Pancreas (tissue), 10 donors: ENCODE data around the gene FAM241A. TPM values are rescaled to one million over a fixed set of nuclear protein-coding genes. Genes with fewer than 3 reads are reported as not detected.
A peak's percentile ranks its signal among the peaks of the same experiment; 100 is the strongest.

Experiments
- ATAC-seq, 4 donors: fragments of 200-7000 bp; cut with Tn5 transposase; one replicate each; pipeline versions ENCODE4 v1.8.0 to v1.9.1; 2020; ENCODE audit warnings: mild to moderate bottlenecking in 4 of 4, moderate library complexity in 4 of 4
- DNase-seq, 6 donors: peaks; one replicate each; pipeline ENCODE4 v3.0.0-alpha.2; 2020
- FAIRE-seq: peaks from 2 replicates; lab custom pipeline; 2012; peaks lifted over from hg19 to GRCh38; lab: Jason Lieb, UNC
- H3K27ac ChIP-seq, 4 donors: fragments of 200-600 bp; sonication (generic); 1 replicate in 3 of 4; 2 replicates in 1 of 4; pipeline versions ENCODE4 v1.5.0 to v1.8.0; 2020
- H3K27me3 ChIP-seq, 4 donors: fragments of 200-600 bp; one replicate each; pipeline ENCODE4 v1.8.0; 2021
- H3K36me3 ChIP-seq, 3 donors: fragments of 200-600 bp; sonication (generic) in 1 of 3; one replicate each; pipeline versions ENCODE4 v1.5.0 to v1.8.0; 2020 to 2021
- H3K4me1 ChIP-seq, 3 donors: fragments of 200-600 bp; one replicate each; pipeline ENCODE4 v1.8.0; 2021
- H3K4me3 ChIP-seq, 4 donors: fragments of 200-600 bp; sonication (generic) in 2 of 4; one replicate each; pipeline versions ENCODE4 v1.5.0 to v1.8.0; 2020 to 2021
- H3K9me3 ChIP-seq, 4 donors: fragments of 200-600 bp; one replicate each; pipeline ENCODE4 v1.8.0; 2021
- CTCF ChIP-seq, 4 donors: fragments of 200-600 bp; sonication (generic) in 3 of 4; IDR thresholded peaks; one replicate each; pipeline versions ENCODE4 v1.5.0 to v1.8.0; 2021; ENCODE audit warnings: antibody characterized with exemption in 4 of 4
- WGBS, 2 donors: extraction: QIAGEN DNeasy Blood & Tissue Kit; methylation state at CpG; one replicate each; pipeline ENCODE4 v1.1.7; 2013; 5-methylcytosine and 5-hydroxymethylcytosine counted together
- intact Hi-C, 3 donors: fragments of 100-400 bp; cut with DNase I; formaldehyde crosslinking; loops; one replicate each; pipeline versions ENCODE4 v1.11.1 to v1.14.2; 2022
- polyA plus RNA-seq, 2 donors: library from polyadenylated mRNA; stranded (reverse); fragments of 200-250 nt; gene quantifications; one replicate each; pipeline ENCODE4 v1.2.3, GENCODE V29; 2013
- total RNA-seq, 6 donors: library from RNA; stranded (reverse); fragmentation: NEBNext Ultra II Directional in 4 of 6; extraction: Animal tissue kit (Norgen Biotek cat#: 25700) in 4 of 6; gene quantifications; one replicate each; pipeline versions ENCODE4 v1.2.1 to v1.2.4, GENCODE V29; 2021 to 2023
- donor health status: healthy with polysubstance abuse.
- donor health status: DM: no; HTN: no; CAD: no; lungs with moderate emphysema.
- donor health status: DM: no; HTN: no; CAD: no.
- donor health status: control.
- donor health status: control.
- donor health status: Bipolar disorder and iron deficiency.
- donor health status: DM: yes; HTN: yes; CAD: no.
- donor health status: DM: no; HTN: no; CAD: no.
- donor health status: DM: no; HTN: no; CAD: no.
- donor health status: DM: yes; HTN: yes; CAD: no.

FAM241A gene
- total and polyA plus RNA-seq, 8 donors, result 0.51 to 1.4 (median 0.93) TPM

GRCh38 chr4:112130906-112131305 is 14.3 kb upstream of the FAM241A start:
- WGBS, 2 donors, result 30 to 36% methylated on average over 4 of the region's 4 CpGs
- no peaks in the 10 kb centered on the region for H3K36me3 ChIP-seq
- ATAC-seq, result no peak
- no peaks in the 10 kb centered on the region for H3K9me3 ChIP-seq
- H3K4me3 ChIP-seq, result no peak overlapping the region
- FAIRE-seq, result no peak
- no peaks in the 10 kb centered on the region for H3K4me1 ChIP-seq
- intact Hi-C loops, result no loop called here
- no peak for TF ChIP-seq CTCF (IDR thresholded peaks at IDR 0.05)
- H3K27me3 ChIP-seq, result no peaks in the 10 kb centered on the region
- DNase-seq, result no peak
- no peak overlapping the region for H3K27ac ChIP-seq

- no peak for ATAC-seq
- WGBS, 2 donors, result 72 to 80% methylated on average over 5 of the region's 5 CpGs
- FAIRE-seq, result no peak
- Histone ChIP-seq H3K36me3 (no peaks in the 10 kb centered on the region), H3K27ac (no peak overlapping the region), H3K4me1 (no peaks in the 10 kb centered on the region), H3K9me3 (no peaks in the 10 kb centered on the region), H3K27me3 (no peaks in the 10 kb centered on the region), H3K4me3 (no peak overlapping the region)
- intact Hi-C loops, result no loop called here
- DNase-seq, result no peak
- TF ChIP-seq CTCF (IDR thresholded peaks at IDR 0.05), result no peak
These were observed 8.7 kb upstream of the FAM241A start for GRCh38 chr4:112136551-112136950.

- DNase-seq (no peak), FAIRE-seq (no peak), ATAC-seq (no peak)
- Histone ChIP-seq H3K27me3 (no peaks in the 10 kb centered on the region), H3K27ac (no peak overlapping the region), H3K36me3 (no peaks in the 10 kb centered on the region), H3K4me3 (no peak overlapping the region), H3K4me1 (no peaks in the 10 kb centered on the region), H3K9me3 (no peaks in the 10 kb centered on the region)
- intact Hi-C loops, result no loop called here
- TF ChIP-seq CTCF (IDR thresholded peaks at IDR 0.05), result no peak
These were observed 6.7 kb upstream of the FAM241A start for GRCh38 chr4:112138538-112138937.

- DNase-seq (no peak), FAIRE-seq (no peak), ATAC-seq (no peak)
- Histone ChIP-seq H3K27me3 (no peaks in the 10 kb centered on the region), H3K4me3 (no peak overlapping the region), H3K4me1 (no peaks in the 10 kb centered on the region), H3K9me3 (no peaks in the 10 kb centered on the region), H3K36me3 (no peaks in the 10 kb centered on the region), H3K27ac (peak overlapping the region in 1 of 4 donors; percentile 4)
- WGBS, 2 donors, result 54 to 60% methylated on average over 2 of the region's 2 CpGs
- no peak for TF ChIP-seq CTCF (IDR thresholded peaks at IDR 0.05)
- intact Hi-C loops, result no loop called here
These were observed 4.7 kb upstream of the FAM241A start for GRCh38 chr4:112140536-112140935.

- 68 to 70% methylated on average over 6 of the region's 6 CpGs for WGBS, 2 donors
- no peak for TF ChIP-seq CTCF (IDR thresholded peaks at IDR 0.05)
- ATAC-seq, result no peak
- H3K4me1 ChIP-seq, result peaks cover 0 to 3% (median 0%) of the 10 kb centered on the region in 3 donors
- no peaks in the 10 kb centered on the region for H3K36me3 ChIP-seq
- H3K27ac ChIP-seq, result no peak overlapping the region
- H3K27me3 ChIP-seq, result no peaks in the 10 kb centered on the region
- H3K4me3 ChIP-seq, result no peak overlapping the region
- intact Hi-C loops, result no loop called here
- no peaks in the 10 kb centered on the region for H3K9me3 ChIP-seq
- DNase-seq, result no peak
- no peak for FAIRE-seq
These were observed 3.7 kb upstream of the FAM241A start for GRCh38 chr4:112141366-112142138.
